Ovary (tissue), 9 donors: ENCODE data around the gene KYAT1. TPM values are rescaled to one million over a fixed set of nuclear protein-coding genes. Genes with fewer than 3 reads are reported as not detected.

Experiments used
- DNase-seq, 5 donors: peaks; one replicate each; pipeline ENCODE4 v3.0.0-alpha.2; 2019 to 2020
- H3K27ac ChIP-seq, 2 donors: fragments of 200-600 bp; one replicate each; pipeline versions ENCODE4 v1.5.1 to v1.8.0; 2019 to 2022
- H3K27me3 ChIP-seq: fragments of 200-600 bp; one replicate; pipeline ENCODE4 v1.8.0; 2022
- H3K36me3 ChIP-seq: fragments of 200-600 bp; sonication (generic); one replicate; pipeline ENCODE4 v1.5.1; 2019
- H3K4me1 ChIP-seq: one replicate; pipeline ENCODE4 v1.8.1; 2013; ENCODE audit warnings: mild to moderate bottlenecking, moderate library complexity; ENCODE audit not compliant: insufficient read depth
- H3K4me3 ChIP-seq: fragments of 200-600 bp; sonication (generic); one replicate; pipeline ENCODE4 v1.5.1; 2017
- H3K9me3 ChIP-seq, 2 donors: fragments of 200-600 bp in 1 of 2; sonication (generic) in 1 of 2; one replicate each; pipeline versions ENCODE4 v1.5.1 to v1.8.1; 2013 to 2019; ENCODE audit warnings: mild to moderate bottlenecking in 1 of 2, moderate library complexity in 1 of 2
- CTCF ChIP-seq, 3 donors: fragments of 450-650 bp in 2 of 3; fragments of 200-600 bp in 1 of 3; IDR thresholded peaks; one replicate each; pipeline versions ENCODE4 v1.5.1 to v1.8.0; 2016 to 2022; ENCODE audit warnings: antibody characterized with exemption in 3 of 3, mild to moderate bottlenecking in 1 of 3
- EP300 ChIP-seq: sonication (generic); formaldehyde crosslinking; IDR thresholded peaks from one replicate; pipeline ENCODE4 v1.6.1; 2017; ENCODE audit warnings: antibody characterized with exemption
- POLR2A ChIP-seq: fragments of 450-650 bp; IDR thresholded peaks from one replicate; pipeline ENCODE4 v1.6.1; 2017; ENCODE audit warnings: antibody characterized with exemption, mild to moderate bottlenecking, moderate library complexity
- WGBS, 3 donors: extraction: QIAGEN DNeasy Blood & Tissue Kit in 1 of 3; methylation state at CpG; one replicate each; pipeline versions ENCODE4 v1.1.5 to v1.1.7; 2013 to 2017; 5-methylcytosine and 5-hydroxymethylcytosine counted together
- intact Hi-C, 4 donors: fragments of 100-400 bp; cut with DNase I; formaldehyde crosslinking; loops; one replicate each; pipeline versions ENCODE4 v1.11.0 to v1.15.1; 2022 to 2023
- polyA plus RNA-seq, 2 donors: library from polyadenylated mRNA; stranded (reverse); fragments of 200-250 nt in 1 of 2; fragments of 350-450 nt in 1 of 2; fragmentation: Illumina TruSeq in 1 of 2; extraction: RNeasy Lipid Tissue Mini Kit (QIAGEN cat#74804) in 1 of 2; gene quantifications; one replicate each; pipeline ENCODE4 v1.2.3, GENCODE V29; 2013 to 2014
- total RNA-seq, 7 donors: library from RNA; depleted of rRNA in 2 of 7; stranded (reverse); fragments of >200 nt in 2 of 7; fragmentation: NEBNext Ultra II Directional in 3 of 7; extraction: Animal tissue kit (Norgen Biotek cat#: 25700) in 3 of 7; gene quantifications; one replicate each; pipeline versions ENCODE4 v1.1.0 to v1.2.4, GENCODE V29; 2016 to 2023
- donor health status: DM: no; HTN: no; CAD: no; lungs with moderate emphysema.
- donor health status: DM: no; HTN: no; CAD: no.
- donor health status: Bipolar disorder and iron deficiency.
- donor health status: DM: yes; HTN: yes; CAD: no.
- donor health status: DM: no; HTN: no; CAD: no.
- donor health status: DM: yes; HTN: yes; CAD: no.

Gene KYAT1
- total and polyA plus RNA-seq, 9 donors = 4.2 to 10.2 (median 5.8) TPM

GRCh38 chr9:128819716-128820664 lies 61.8 kb downstream of the KYAT1 start:
- no peaks in the 10 kb centered on the region for H3K27me3 ChIP-seq
- peak overlapping the region; percentile 68 for H3K4me3 ChIP-seq
- TF ChIP-seq POLR2A = no peak
- TF ChIP-seq EP300 = no peak
- TF ChIP-seq CTCF (IDR thresholded peaks at IDR 0.05) = no peak
- H3K9me3 ChIP-seq = no peaks in the 10 kb centered on the region
- H3K36me3 ChIP-seq = no peaks in the 10 kb centered on the region
- intact Hi-C loops = no loop called here
- H3K4me1 ChIP-seq = peaks cover 2% of the 10 kb centered on the region
- DNase-seq = peak; percentile 51 to 70 (median 60)
- WGBS, 3 donors = 50 to 67% (median 63%) methylated on average over 14 to 18 of the region's 18 CpGs
- H3K27ac ChIP-seq = peak overlapping the region in 1 of 2 donors; percentile 75

- Histone ChIP-seq H3K4me3 (peak overlapping the region; percentile 68), H3K27ac (peak overlapping the region; percentile 36 to 75), H3K9me3 (no peaks in the 10 kb centered on the region), H3K36me3 (no peaks in the 10 kb centered on the region), H3K4me1 (peaks cover 2% of the 10 kb centered on the region), H3K27me3 (no peaks in the 10 kb centered on the region)
- DNase-seq = peak in 1 of 5 donors; percentile 48
- intact Hi-C loops = no loop called here
- WGBS, 3 donors = 4 to 39% (median 9%) methylated on average over 18 to 90 of the region's 90 CpGs
- TF ChIP-seq POLR2A (no peak), EP300 (no peak), CTCF (IDR thresholded peaks at IDR 0.05) (no peak)
Measured at GRCh38 chr9:128818839-128819715, 62.7 kb downstream of the KYAT1 start.

GRCh38 chr9:128818099-128818838 lies 63.5 kb downstream of the KYAT1 start, which contains the start of gene ENDOG:
ENDOG (plus strand) TSS chr9:128818500; CDS start chr9:128818685, 185 bp downstream.
- Histone ChIP-seq H3K4me1 (peaks cover 2% of the 10 kb centered on the region), H3K27ac (peak within 1 kb of the TSS; percentile 36 to 75), H3K9me3 (no peaks in the 10 kb centered on the region), H3K27me3 (no peaks in the 10 kb centered on the region), H3K4me3 (peak within 1 kb of the TSS; percentile 68), H3K36me3 (no peaks in the 10 kb centered on the region)
- no peak for TF ChIP-seq EP300
- peak; percentile 95 to 99 (median 96) for TF ChIP-seq CTCF (IDR thresholded peaks at IDR 0.05)
- peak; percentile 45 for TF ChIP-seq POLR2A
- 0 to 2% (median 0%) methylated on average over 18 to 70 of the region's 70 CpGs for WGBS, 3 donors
- intact Hi-C loops = no loop called here
- DNase-seq = peak; percentile 95 to 98 (median 97)

- no peak overlapping the region for H3K27ac ChIP-seq
- H3K4me1 ChIP-seq = no peaks in the 10 kb centered on the region
- TF ChIP-seq POLR2A (no peak), CTCF (IDR thresholded peaks at IDR 0.05) (no peak), EP300 (no peak)
- no peak for DNase-seq
- 52 to 65% (median 56%) methylated on average over 5 of the region's 5 CpGs for WGBS, 3 donors
- no peaks in the 10 kb centered on the region for H3K9me3 ChIP-seq
- no peak overlapping the region for H3K4me3 ChIP-seq
- intact Hi-C loops = no loop called here
- no peaks in the 10 kb centered on the region for H3K27me3 ChIP-seq
- H3K36me3 ChIP-seq = no peaks in the 10 kb centered on the region
Measured at GRCh38 chr9:128810873-128811272, 70.9 kb downstream of the KYAT1 start.
